A204.1 (cell line): ENCODE measurements around the gene CACNA1C.

Source experiments
- FAIRE-seq: peaks from 2 replicates; lab custom pipeline; 2012; peaks lifted over from hg19 to GRCh38; lab: Jason Lieb, UNC

CACNA1C gene

GRCh38 chr12:2208837-2209635 is 156.2 kb downstream of the CACNA1C start:
- no peak for FAIRE-seq

GRCh38 chr12:2211119-2211518 is 158.3 kb downstream of the CACNA1C start:
- FAIRE-seq, result no peak

GRCh38 chr12:2212537-2212936 is 159.8 kb downstream of the CACNA1C start:
- FAIRE-seq, result no peak

- no peak for FAIRE-seq
Measured at GRCh38 chr12:2212971-2213869, 160.4 kb downstream of the CACNA1C start.

- no peak for FAIRE-seq
Measured at GRCh38 chr12:2214411-2214810, 161.6 kb downstream of the CACNA1C start.

GRCh38 chr12:2215709-2216560 is 163.1 kb downstream of the CACNA1C start:
- no peak for FAIRE-seq

- no peak for FAIRE-seq
Measured at GRCh38 chr12:2218706-2219105, 165.9 kb downstream of the CACNA1C start.

GRCh38 chr12:2221030-2221621 is 168.3 kb downstream of the CACNA1C start:
- FAIRE-seq, result no peak

GRCh38 chr12:2222691-2223090 is 169.9 kb downstream of the CACNA1C start:
- FAIRE-seq, result no peak

- no peak for FAIRE-seq
Measured at GRCh38 chr12:2224961-2225360, 172.2 kb downstream of the CACNA1C start.

GRCh38 chr12:2225696-2226095 is 172.9 kb downstream of the CACNA1C start:
- no peak for FAIRE-seq

- FAIRE-seq, result no peak
Measured at GRCh38 chr12:2226641-2227040, 173.9 kb downstream of the CACNA1C start.

- FAIRE-seq, result no peak
Measured at GRCh38 chr12:2227360-2227759, 174.6 kb downstream of the CACNA1C start.

GRCh38 chr12:2228535-2228934 is 175.7 kb downstream of the CACNA1C start:
- FAIRE-seq, result no peak

GRCh38 chr12:2229661-2230539 is 177.1 kb downstream of the CACNA1C start:
- no peak for FAIRE-seq

- FAIRE-seq, result no peak
Measured at GRCh38 chr12:2231011-2231595, 178.3 kb downstream of the CACNA1C start.

- FAIRE-seq, result no peak
Measured at GRCh38 chr12:2231956-2232355, 179.2 kb downstream of the CACNA1C start.

GRCh38 chr12:2233034-2233433 is 180.2 kb downstream of the CACNA1C start:
- FAIRE-seq, result no peak

GRCh38 chr12:2234091-2234490 is 181.3 kb downstream of the CACNA1C start:
- FAIRE-seq, result no peak

GRCh38 chr12:2234646-2235350 is 182.0 kb downstream of the CACNA1C start:
- FAIRE-seq, result no peak
